GM23338 (cell line): Measurements from ENCODE around the gene DTX1. TPM values are rescaled to one million over a fixed set of nuclear protein-coding genes. Genes with fewer than 3 reads are reported as not detected.

ENCODE experiments used
- ATAC-seq: fragments of 200-7000 bp; cut with Tn5 transposase; 3 replicates; pipeline ENCODE4 v1.9.1; 2020
- DNase-seq: peaks from one replicate; pipeline ENCODE4 v3.0.0-alpha.2; 2015; ENCODE audit warnings: low spot score
- H2AFZ ChIP-seq: fragments of 200-600 bp; sonication (generic); 2 replicates; pipeline ENCODE4 v1.8.0; 2016; ENCODE audit warnings: antibody characterized with exemption, mild to moderate bottlenecking, moderate library complexity
- H3F3A ChIP-seq: fragments of 200-600 bp; sonication (generic); replicated peaks from 2 replicates; pipeline ENCODE4 v1.8.0; 2017; ENCODE audit warnings: antibody characterized with exemption, mixed run types, low read depth
- H3K27ac ChIP-seq: fragments of 200-600 bp; sonication (generic); 2 replicates; pipeline ENCODE4 v1.6.1; 2016; ENCODE audit warnings: low read depth
- H3K27me3 ChIP-seq: fragments of 200-600 bp; sonication (generic); 2 replicates; pipeline ENCODE4 v1.8.0; 2016; ENCODE audit warnings: mild to moderate bottlenecking, mixed run types, moderate library complexity; ENCODE audit not compliant: insufficient read depth
- H3K36me3 ChIP-seq: fragments of 200-600 bp; sonication (generic); 2 replicates; pipeline ENCODE4 v1.8.0; 2016; ENCODE audit warnings: mild to moderate bottlenecking; ENCODE audit not compliant: insufficient read depth
- H3K4me1 ChIP-seq: fragments of 200-600 bp; sonication (generic); 2 replicates; pipeline ENCODE4 v1.8.0; 2016; ENCODE audit warnings: mild to moderate bottlenecking, moderate library complexity; ENCODE audit not compliant: insufficient read depth
- H3K4me2 ChIP-seq: fragments of 200-600 bp; sonication (generic); 2 replicates; pipeline ENCODE4 v1.7.1; 2017; ENCODE audit warnings: mixed run types
- H3K4me3 ChIP-seq: fragments of 200-600 bp; sonication (generic); 2 replicates; pipeline ENCODE4 v1.6.1; 2016; ENCODE audit warnings: mixed run types
- H3K79me2 ChIP-seq: fragments of 200-600 bp; sonication (generic); replicated peaks from 2 replicates; pipeline ENCODE4 v1.8.0; 2017; ENCODE audit warnings: mild to moderate bottlenecking; ENCODE audit not compliant: insufficient read depth
- H3K9me2 ChIP-seq: fragments of 200-600 bp; sonication (generic); 2 replicates; pipeline ENCODE4 v1.8.0; 2017; ENCODE audit not compliant: insufficient read depth
- H4K20me1 ChIP-seq: fragments of 200-600 bp; sonication (generic); replicated peaks from 2 replicates; pipeline ENCODE4 v1.8.0; 2017; ENCODE audit warnings: mild to moderate bottlenecking; ENCODE audit not compliant: insufficient read depth
- H3K27ac Mint-ChIP-seq: 2 replicates; pipeline ENCODE4 v1.8.0; 2020; ENCODE audit warnings: inconsistent platforms, mild to moderate bottlenecking, moderate library complexity, mixed read lengths
- H3K27me3 Mint-ChIP-seq: 3 replicates; pipeline ENCODE4 v1.8.0; 2022; ENCODE audit warnings: low read depth, mild to moderate bottlenecking, moderate library complexity, mixed read lengths, inconsistent platforms; ENCODE audit not compliant: insufficient read depth, poor library complexity
- H3K36me3 Mint-ChIP-seq: 3 replicates; pipeline ENCODE4 v1.8.0; 2021; ENCODE audit warnings: low read depth, mild to moderate bottlenecking, inconsistent platforms, moderate library complexity, mixed read lengths
- H3K4me1 Mint-ChIP-seq: 3 replicates; pipeline ENCODE4 v1.8.0; 2020; ENCODE audit warnings: mild to moderate bottlenecking, inconsistent platforms, mixed read lengths
- H3K4me3 Mint-ChIP-seq: 3 replicates; pipeline ENCODE4 v1.8.0; 2021; ENCODE audit warnings: moderate library complexity, mild to moderate bottlenecking, inconsistent platforms, mixed read lengths
- H3K9me3 Mint-ChIP-seq: 3 replicates; pipeline ENCODE4 v1.8.0; 2020; ENCODE audit warnings: moderate library complexity, mild to moderate bottlenecking, inconsistent platforms, mixed read lengths
- CREB1 ChIP-seq: fragments of 250-450 bp; sonication (Bioruptor Pico); IDR thresholded peaks from 2 replicates; pipeline ENCODE4 v1.5.0; 2020; ENCODE audit warnings: low read depth, mild to moderate bottlenecking, moderate library complexity
- CTCF ChIP-seq, 2 experiments: fragments of 200-600 bp in 1 of 2; sonication (generic) in 1 of 2; conservative IDR thresholded peaks; 2 replicates each; pipeline versions ENCODE4 v1.5.1 to v1.6.1; 2016 to 2017; ENCODE audit warnings: antibody characterized with exemption in 2 of 2, low read depth in 2 of 2, mild to moderate bottlenecking in 2 of 2, moderate library complexity in 1 of 2
- EZH2 ChIP-seq: fragments of 200-600 bp; sonication (generic); IDR thresholded peaks from one replicate; pipeline ENCODE4 v1.8.0; 2017; ENCODE audit warnings: antibody characterized with exemption, mild to moderate bottlenecking, low read depth; ENCODE audit not compliant: unreplicated experiment
- EZH2phosphoT487 ChIP-seq: fragments of 200-600 bp; sonication (generic); IDR thresholded peaks from one replicate; pipeline ENCODE4 v1.8.1; 2018; ENCODE audit warnings: antibody characterized with exemption; ENCODE audit not compliant: unreplicated experiment
- JUNB ChIP-seq: IDR thresholded peaks from one replicate; pipeline ENCODE4 v1.6.1; 2016; ENCODE audit warnings: antibody characterized with exemption; ENCODE audit not compliant: unreplicated experiment
- NANOG ChIP-seq: IDR thresholded peaks from 2 replicates; pipeline ENCODE4 v1.6.1; 2016; ENCODE audit warnings: antibody characterized with exemption, borderline replicate concordance
- ZNF114 ChIP-seq: fragments of 250-450 bp; sonication (Bioruptor Pico); IDR thresholded peaks from 2 replicates; pipeline ENCODE4 v1.5.0; 2020; ENCODE audit warnings: mild to moderate bottlenecking, moderate library complexity
- polyA plus RNA-seq: library from polyadenylated mRNA; unstranded; fragments of >200 nt; fragmentation: Nextera tagmentation; extraction: Ambion mirVana; gene quantifications from 2 replicates; pipeline ENCODE4 v1.2.1, GENCODE V29; 2016
- total RNA-seq: library from RNA; depleted of rRNA; stranded (reverse); fragments of >200 nt; shearing (Covaris generic); gene quantifications from 2 replicates; pipeline ENCODE4 v1.2.3, GENCODE V29; 2014
- TF ChIP-seq, protein P1 (sequence below): fragments of 250-450 bp; sonication (Bioruptor Pico); IDR thresholded peaks from 2 replicates; pipeline ENCODE4 v1.5.0; 2020; ENCODE audit warnings: mild to moderate bottlenecking, moderate library complexity
- TF ChIP-seq, protein P2 (sequence below): IDR thresholded peaks from one replicate; pipeline ENCODE4 v1.6.1; 2018; ENCODE audit warnings: antibody characterized with exemption; ENCODE audit not compliant: unreplicated experiment

The DTX1 gene
- total and polyA plus RNA-seq, 2 experiments from 2014 or later, result 1.6 to 9.0 TPM

- TF ChIP-seq EZH2, result no peak
- TF ChIP-seq ZNF114 (CRISPR knock-in tag), result no peak
- TF ChIP-seq CREB1, result no peak
- TF ChIP-seq, protein P1, sequence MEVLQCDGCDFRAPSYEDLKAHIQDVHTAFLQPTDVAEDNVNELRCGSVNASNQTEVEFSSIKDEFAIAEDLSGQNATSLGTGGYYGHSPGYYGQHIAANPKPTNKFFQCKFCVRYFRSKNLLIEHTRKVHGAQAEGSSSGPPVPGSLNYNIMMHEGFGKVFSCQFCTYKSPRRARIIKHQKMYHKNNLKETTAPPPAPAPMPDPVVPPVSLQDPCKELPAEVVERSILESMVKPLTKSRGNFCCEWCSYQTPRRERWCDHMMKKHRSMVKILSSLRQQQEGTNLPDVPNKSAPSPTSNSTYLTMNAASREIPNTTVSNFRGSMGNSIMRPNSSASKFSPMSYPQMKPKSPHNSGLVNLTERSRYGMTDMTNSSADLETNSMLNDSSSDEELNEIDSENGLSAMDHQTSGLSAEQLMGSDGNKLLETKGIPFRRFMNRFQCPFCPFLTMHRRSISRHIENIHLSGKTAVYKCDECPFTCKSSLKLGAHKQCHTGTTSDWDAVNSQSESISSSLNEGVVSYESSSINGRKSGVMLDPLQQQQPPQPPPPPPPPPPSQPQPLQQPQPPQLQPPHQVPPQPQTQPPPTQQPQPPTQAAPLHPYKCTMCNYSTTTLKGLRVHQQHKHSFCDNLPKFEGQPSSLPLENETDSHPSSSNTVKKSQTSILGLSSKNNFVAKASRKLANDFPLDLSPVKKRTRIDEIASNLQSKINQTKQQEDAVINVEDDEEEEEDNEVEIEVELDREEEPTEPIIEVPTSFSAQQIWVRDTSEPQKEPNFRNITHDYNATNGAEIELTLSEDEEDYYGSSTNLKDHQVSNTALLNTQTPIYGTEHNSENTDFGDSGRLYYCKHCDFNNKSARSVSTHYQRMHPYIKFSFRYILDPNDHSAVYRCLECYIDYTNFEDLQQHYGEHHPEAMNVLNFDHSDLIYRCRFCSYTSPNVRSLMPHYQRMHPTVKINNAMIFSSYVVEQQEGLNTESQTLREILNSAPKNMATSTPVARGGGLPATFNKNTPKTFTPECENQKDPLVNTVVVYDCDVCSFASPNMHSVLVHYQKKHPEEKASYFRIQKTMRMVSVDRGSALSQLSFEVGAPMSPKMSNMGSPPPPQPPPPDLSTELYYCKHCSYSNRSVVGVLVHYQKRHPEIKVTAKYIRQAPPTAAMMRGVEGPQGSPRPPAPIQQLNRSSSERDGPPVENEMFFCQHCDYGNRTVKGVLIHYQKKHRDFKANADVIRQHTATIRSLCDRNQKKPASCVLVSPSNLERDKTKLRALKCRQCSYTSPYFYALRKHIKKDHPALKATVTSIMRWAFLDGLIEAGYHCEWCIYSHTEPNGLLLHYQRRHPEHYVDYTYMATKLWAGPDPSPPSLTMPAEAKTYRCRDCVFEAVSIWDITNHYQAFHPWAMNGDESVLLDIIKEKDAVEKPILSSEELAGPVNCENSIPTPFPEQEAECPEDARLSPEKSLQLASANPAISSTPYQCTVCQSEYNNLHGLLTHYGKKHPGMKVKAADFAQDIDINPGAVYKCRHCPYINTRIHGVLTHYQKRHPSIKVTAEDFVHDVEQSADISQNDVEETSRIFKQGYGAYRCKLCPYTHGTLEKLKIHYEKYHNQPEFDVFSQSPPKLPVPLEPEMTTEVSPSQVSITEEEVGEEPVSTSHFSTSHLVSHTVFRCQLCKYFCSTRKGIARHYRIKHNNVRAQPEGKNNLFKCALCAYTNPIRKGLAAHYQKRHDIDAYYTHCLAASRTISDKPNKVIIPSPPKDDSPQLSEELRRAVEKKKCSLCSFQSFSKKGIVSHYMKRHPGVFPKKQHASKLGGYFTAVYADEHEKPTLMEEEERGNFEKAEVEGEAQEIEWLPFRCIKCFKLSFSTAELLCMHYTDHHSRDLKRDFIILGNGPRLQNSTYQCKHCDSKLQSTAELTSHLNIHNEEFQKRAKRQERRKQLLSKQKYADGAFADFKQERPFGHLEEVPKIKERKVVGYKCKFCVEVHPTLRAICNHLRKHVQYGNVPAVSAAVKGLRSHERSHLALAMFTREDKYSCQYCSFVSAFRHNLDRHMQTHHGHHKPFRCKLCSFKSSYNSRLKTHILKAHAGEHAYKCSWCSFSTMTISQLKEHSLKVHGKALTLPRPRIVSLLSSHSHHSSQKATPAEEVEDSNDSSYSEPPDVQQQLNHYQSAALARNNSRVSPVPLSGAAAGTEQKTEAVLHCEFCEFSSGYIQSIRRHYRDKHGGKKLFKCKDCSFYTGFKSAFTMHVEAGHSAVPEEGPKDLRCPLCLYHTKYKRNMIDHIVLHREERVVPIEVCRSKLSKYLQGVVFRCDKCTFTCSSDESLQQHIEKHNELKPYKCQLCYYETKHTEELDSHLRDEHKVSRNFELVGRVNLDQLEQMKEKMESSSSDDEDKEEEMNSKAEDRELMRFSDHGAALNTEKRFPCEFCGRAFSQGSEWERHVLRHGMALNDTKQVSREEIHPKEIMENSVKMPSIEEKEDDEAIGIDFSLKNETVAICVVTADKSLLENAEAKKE (CRISPR knock-in tag), result no peak
These were observed 34.2 kb downstream of the DTX1 start (continued) for GRCh38 chr12:113090740-113091139.

- Histone ChIP-seq H3K36me3 (no peaks in the 10 kb centered on the region), H2AFZ (no peak overlapping the region), H3F3A (no peaks in the 10 kb centered on the region), H3K4me1 (peaks cover 6% of the 10 kb centered on the region; the same call in 1 of the 2 replicates), H3K79me2 (no peaks in the 10 kb centered on the region), H3K9me2 (no peaks in the 10 kb centered on the region), H3K4me3 (no peak overlapping the region), H3K4me2 (no peak overlapping the region), H3K27ac (no peak overlapping the region), H3K27me3 (no peaks in the 10 kb centered on the region), H4K20me1 (no peaks in the 10 kb centered on the region)
- ATAC-seq, result no peak
- Mint-ChIP-seq H3K36me3 (no peaks in the 10 kb centered on the region; the same call in 2 of the 3 replicates), H3K4me1 (peaks cover 29% of the 10 kb centered on the region), H3K4me3 (no peak overlapping the region), H3K27me3 (peaks cover 21% of the 10 kb centered on the region), H3K9me3 (no peaks in the 10 kb centered on the region), H3K27ac (no peak overlapping the region)
- DNase-seq, result no peak
- TF ChIP-seq EZH2 (no peak), NANOG (no peak), EZH2phosphoT487 (no peak), CTCF (conservative IDR thresholded peaks at IDR 0.05; ENCODE audit: low read depth in 2 of 2) (no peak), JUNB (no peak), CREB1 (no peak)
- TF ChIP-seq, protein P2, sequence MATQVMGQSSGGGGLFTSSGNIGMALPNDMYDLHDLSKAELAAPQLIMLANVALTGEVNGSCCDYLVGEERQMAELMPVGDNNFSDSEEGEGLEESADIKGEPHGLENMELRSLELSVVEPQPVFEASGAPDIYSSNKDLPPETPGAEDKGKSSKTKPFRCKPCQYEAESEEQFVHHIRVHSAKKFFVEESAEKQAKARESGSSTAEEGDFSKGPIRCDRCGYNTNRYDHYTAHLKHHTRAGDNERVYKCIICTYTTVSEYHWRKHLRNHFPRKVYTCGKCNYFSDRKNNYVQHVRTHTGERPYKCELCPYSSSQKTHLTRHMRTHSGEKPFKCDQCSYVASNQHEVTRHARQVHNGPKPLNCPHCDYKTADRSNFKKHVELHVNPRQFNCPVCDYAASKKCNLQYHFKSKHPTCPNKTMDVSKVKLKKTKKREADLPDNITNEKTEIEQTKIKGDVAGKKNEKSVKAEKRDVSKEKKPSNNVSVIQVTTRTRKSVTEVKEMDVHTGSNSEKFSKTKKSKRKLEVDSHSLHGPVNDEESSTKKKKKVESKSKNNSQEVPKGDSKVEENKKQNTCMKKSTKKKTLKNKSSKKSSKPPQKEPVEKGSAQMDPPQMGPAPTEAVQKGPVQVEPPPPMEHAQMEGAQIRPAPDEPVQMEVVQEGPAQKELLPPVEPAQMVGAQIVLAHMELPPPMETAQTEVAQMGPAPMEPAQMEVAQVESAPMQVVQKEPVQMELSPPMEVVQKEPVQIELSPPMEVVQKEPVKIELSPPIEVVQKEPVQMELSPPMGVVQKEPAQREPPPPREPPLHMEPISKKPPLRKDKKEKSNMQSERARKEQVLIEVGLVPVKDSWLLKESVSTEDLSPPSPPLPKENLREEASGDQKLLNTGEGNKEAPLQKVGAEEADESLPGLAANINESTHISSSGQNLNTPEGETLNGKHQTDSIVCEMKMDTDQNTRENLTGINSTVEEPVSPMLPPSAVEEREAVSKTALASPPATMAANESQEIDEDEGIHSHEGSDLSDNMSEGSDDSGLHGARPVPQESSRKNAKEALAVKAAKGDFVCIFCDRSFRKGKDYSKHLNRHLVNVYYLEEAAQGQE, result no peak
These were observed 35.0 kb downstream of the DTX1 start for GRCh38 chr12:113091506-113091905.
